OCI-LY7 (cell line): ENCODE results near the gene SYNJ2.
A peak's percentile ranks its signal among the peaks of the same experiment; 100 is the strongest.

Experiments
- CTCF ChIP-seq: fragments of 200-600 bp; sonication (generic); conservative IDR thresholded peaks from 2 replicates; pipeline ENCODE4 v1.5.1; 2014; ENCODE audit warnings: mild to moderate bottlenecking, antibody characterized with exemption, low read length, moderate library complexity, mixed read lengths
- EZH2phosphoT487 ChIP-seq: fragments of 200-600 bp; sonication (generic); IDR thresholded peaks from 2 replicates; pipeline ENCODE4 v1.6.1; 2018; ENCODE audit warnings: low read depth, borderline replicate concordance, mild to moderate bottlenecking, mixed run types, antibody characterized with exemption, low read length, moderate library complexity, mixed read lengths

- TF ChIP-seq CTCF: peak; percentile 77
- TF ChIP-seq EZH2phosphoT487: no peak
These were observed 150.3 kb downstream of the SYNJ2 start for GRCh38 chr6:158131926-158132325.
